Fibroblast of lung (primary cell): ENCODE results near the gene NEK7.

Experiments used
- CTCF ChIP-seq, 2 donors: IDR thresholded peaks in 1 of 2; conservative IDR thresholded peaks in 1 of 2; 1 replicate in 1 of 2; 2 replicates in 1 of 2; pipeline ENCODE4 v1.5.1; 2011 to 2012; ENCODE audit warnings: low read length in 2 of 2, control low read depth in 1 of 2, inconsistent platforms in 1 of 2, low read depth in 1 of 2, mild to moderate bottlenecking in 1 of 2
- EZH2 ChIP-seq: IDR thresholded peaks from 2 replicates; pipeline ENCODE4 v1.5.1; 2012; ENCODE audit warnings: low read length, control low read depth, mild to moderate bottlenecking; ENCODE audit errors: missing control alignments

- TF ChIP-seq CTCF (conservative IDR thresholded peaks at IDR 0.05 in 1 of 2, IDR thresholded peaks at IDR 0.05 in 1 of 2; ENCODE audit: low read depth in 1 of 2, low read length in 2 of 2) (no peak), EZH2 (no peak)
Observed at GRCh38 chr1:198364471-198364870, 207.7 kb downstream of the NEK7 start.
